PC-9 (cell line): Measurements from ENCODE around the gene FUCA2.

ENCODE experiments used
- CTCF ChIP-seq: fragments of 200-600 bp; sonication (generic); conservative IDR thresholded peaks from 2 replicates; pipeline ENCODE4 v1.6.1; 2017; ENCODE audit warnings: mixed run types, antibody characterized with exemption, mild to moderate bottlenecking, moderate library complexity
- EZH2 ChIP-seq: fragments of 200-600 bp; sonication (generic); IDR thresholded peaks from 2 replicates; pipeline ENCODE4 v1.8.0; 2017; ENCODE audit warnings: antibody characterized with exemption, low read depth

- no peak for TF ChIP-seq CTCF
- TF ChIP-seq EZH2: no peak
Observed at GRCh38 chr6:143529095-143529494, 17.6 kb upstream of the FUCA2 start.
